ENCODE results near the gene NAAA. TPM values are rescaled to one million over a fixed set of nuclear protein-coding genes. Genes with fewer than 3 reads are reported as not detected.

The NAAA gene
- total RNA-seq, 1 experiment from 2014 or later, result 2.7 TPM

GRCh38 chr4:75920327-75920726 is 20.5 kb downstream of the NAAA start:
- Histone ChIP-seq H4K8ac (replicated peaks; ENCODE audit: insufficient read length, low read depth, low read length) (no peak overlapping the region), H3K4me2 (ENCODE audit: insufficient read depth, insufficient read length, low read length) (no peak overlapping the region), H2BK120ac (ENCODE audit: low read depth, low read length, poor library complexity, severe bottlenecking) (no peak overlapping the region), H3K14ac (ENCODE audit: insufficient read depth, low read length) (no peak overlapping the region), H2AFZ (ENCODE audit: low read length) (no peak overlapping the region), H2BK15ac (ENCODE audit: low read depth, low read length) (no peak overlapping the region), H3K9me3 (ENCODE audit: control insufficient read depth, low read depth, low read length) (no peaks in the 10 kb centered on the region), H3K18ac (ENCODE audit: insufficient read length, low read depth, low read length) (no peak overlapping the region), H3K23me2 (ENCODE audit: insufficient read length, low read depth, low read length, poor library complexity, severe bottlenecking) (no peaks in the 10 kb centered on the region), H3K79me2 (ENCODE audit: insufficient read depth, low read length) (no peaks in the 10 kb centered on the region), H3K79me1 (ENCODE audit: insufficient read depth, low read depth, low read length, poor library complexity, severe bottlenecking) (no peaks in the 10 kb centered on the region), H4K91ac (ENCODE audit: insufficient read length, low read depth, low read length) (no peak overlapping the region), H3T11ph (ENCODE audit: low read length) (no peak overlapping the region), H3K27me3 (ENCODE audit: insufficient read depth, low read length) (no peaks in the 10 kb centered on the region), H2BK20ac (ENCODE audit: low read depth, low read length, poor library complexity, severe bottlenecking) (no peak overlapping the region), H3K23ac (ENCODE audit: insufficient read length, low read depth, low read length) (no peak overlapping the region), H3K27ac (ENCODE audit: insufficient read length, low read depth, low read length) (no peak overlapping the region), H2BK12ac (ENCODE audit: insufficient read length, low read depth, low read length) (no peak overlapping the region), H2BK5ac (ENCODE audit: insufficient read length, low read length) (no peak overlapping the region), H3K9ac (ENCODE audit: extremely low read depth, insufficient read length, low read length) (no peak overlapping the region), H3K56ac (ENCODE audit: insufficient read length, low read depth, low read length) (no peak overlapping the region), H3K4me1 (ENCODE audit: insufficient read depth, low read length) (peaks cover 8% of the 10 kb centered on the region), H4K5ac (ENCODE audit: insufficient read length, low read depth, low read length) (no peak overlapping the region), H3K4ac (ENCODE audit: low read depth, low read length) (no peak overlapping the region), H2AK5ac (ENCODE audit: insufficient read length, low read length) (no peak overlapping the region), H4K20me1 (ENCODE audit: control insufficient read depth, insufficient read depth, insufficient read length) (no peaks in the 10 kb centered on the region)
- Mint-ChIP-seq H3K4me1 (peaks cover 27 to 29% of the 10 kb centered on the region in 2 experiments), H3K36me3 (ENCODE audit: insufficient read depth in 1 of 3, low read depth in 3 of 3) (peaks cover 0 to 13% (median 3%) of the 10 kb centered on the region in 3 experiments; a peak in 4 of 7 replicates), H3K9me3 (no peaks in the 10 kb centered on the region), H3K27me3 (ENCODE audit: low read depth) (no peaks in the 10 kb centered on the region), H3K4me3 (peak overlapping the region in 1 of 2 experiments; percentile 40; a peak in 1 of 5 replicates), H3K27ac (no peak overlapping the region)
- DNase-seq, result no peak
- TF ChIP-seq CTCF (conservative IDR thresholded peaks at IDR 0.05), result no peak
- WGBS (ENCODE audit: extremely low coverage, insufficient read length, low lambda C conversion rate), result no CpG with 5 or more reads among the region's 4 CpGs
